TTC549 (cell line): Measurements from ENCODE around the gene PLCB1.
"Not testable (repeated sequence)": the region's sequence is repeated elsewhere in the genome, so short reads cannot be mapped to it uniquely, and the experiment has no call there.

Experiments
- FAIRE-seq: peaks from 2 replicates; lab custom pipeline; 2012; peaks lifted over from hg19 to GRCh38; lab: Jason Lieb, UNC

PLCB1 gene

DNA sequence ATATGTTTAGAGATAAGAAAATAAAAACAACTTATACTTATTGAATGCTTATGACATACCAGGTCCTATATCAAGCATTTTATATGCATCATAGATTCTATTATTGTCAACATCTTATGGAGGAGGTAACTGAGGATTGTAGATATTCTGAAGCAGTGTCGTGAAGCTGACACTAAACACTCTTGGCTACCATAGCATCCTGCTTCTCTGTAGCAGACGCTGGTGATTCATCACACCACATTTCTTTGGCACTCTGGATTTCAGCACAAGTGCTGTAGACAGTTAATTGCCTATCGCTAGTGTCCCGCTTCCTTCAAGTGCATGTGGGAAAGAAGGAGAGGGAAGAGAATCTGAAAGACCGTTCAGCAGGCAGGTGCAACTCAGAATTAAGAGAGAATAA, 317.1 kb downstream of the PLCB1 start:
- no peak for FAIRE-seq

DNA sequence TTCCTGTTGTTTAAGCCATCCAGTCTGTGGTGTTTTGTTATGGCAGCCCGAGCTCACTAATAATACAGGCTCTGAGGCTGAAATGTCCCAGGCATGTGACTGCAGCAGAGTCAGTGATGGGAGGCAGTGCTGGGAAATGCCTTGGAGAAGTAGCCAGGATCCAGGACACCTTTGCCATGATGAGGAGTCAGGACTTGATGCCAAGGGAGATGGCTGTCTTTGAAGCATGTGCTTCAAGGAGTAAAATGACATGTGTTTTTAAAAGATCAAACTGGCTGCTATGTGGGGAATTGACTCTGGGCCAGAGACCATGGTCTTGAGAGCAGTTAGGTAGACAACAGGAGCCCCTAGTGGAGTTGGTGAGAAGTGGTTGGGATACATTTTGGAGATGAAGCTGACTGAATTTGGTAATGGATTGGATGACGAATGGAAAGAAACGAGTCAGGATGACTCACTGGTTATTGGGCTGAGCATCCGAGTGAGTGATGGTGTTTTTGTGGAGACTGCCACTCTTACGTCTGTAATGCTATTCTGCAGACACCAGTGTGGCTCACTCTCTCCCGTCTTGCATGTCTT, 322.2 kb downstream of the PLCB1 start:
- no peak for FAIRE-seq

DNA sequence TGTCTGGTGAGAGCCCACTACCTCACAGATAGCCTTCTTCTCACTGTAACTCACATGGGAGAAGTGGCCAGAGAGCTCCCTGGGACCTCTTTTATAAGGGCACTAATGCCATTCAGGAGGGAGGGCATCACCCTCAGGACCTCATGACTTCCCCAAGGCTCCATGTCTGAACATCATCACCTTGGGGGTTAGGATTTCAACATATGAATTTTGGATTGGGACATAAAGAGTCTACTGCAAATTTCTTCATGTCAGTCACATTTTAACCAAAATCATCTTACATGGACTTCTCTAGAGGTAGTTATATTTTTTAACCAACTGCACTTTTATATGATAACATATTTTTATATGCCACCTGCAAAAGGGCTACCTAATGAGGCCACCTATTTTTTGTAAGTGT, 324.7 kb downstream of the PLCB1 start:
- no peak for FAIRE-seq

DNA sequence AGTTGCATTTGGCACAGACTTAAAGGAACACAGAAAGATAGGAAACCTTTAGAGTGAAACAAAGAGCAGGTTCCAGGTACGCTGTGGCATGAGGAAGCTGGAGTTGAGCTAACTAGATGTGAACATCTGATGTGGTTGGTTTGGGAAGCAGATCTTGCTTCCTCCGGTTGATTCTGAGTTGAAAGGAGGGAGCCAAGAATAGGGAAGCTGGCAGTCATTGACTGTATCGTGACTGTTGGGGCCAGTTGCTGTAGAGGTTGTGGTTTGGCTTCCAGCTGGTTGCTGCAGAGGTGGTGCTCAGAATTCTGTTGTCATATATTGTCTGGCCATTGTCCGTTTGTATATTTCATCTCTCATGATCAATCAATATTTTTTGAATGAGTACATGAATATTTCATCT, 325.9 kb downstream of the PLCB1 start:
- no peak for FAIRE-seq

DNA sequence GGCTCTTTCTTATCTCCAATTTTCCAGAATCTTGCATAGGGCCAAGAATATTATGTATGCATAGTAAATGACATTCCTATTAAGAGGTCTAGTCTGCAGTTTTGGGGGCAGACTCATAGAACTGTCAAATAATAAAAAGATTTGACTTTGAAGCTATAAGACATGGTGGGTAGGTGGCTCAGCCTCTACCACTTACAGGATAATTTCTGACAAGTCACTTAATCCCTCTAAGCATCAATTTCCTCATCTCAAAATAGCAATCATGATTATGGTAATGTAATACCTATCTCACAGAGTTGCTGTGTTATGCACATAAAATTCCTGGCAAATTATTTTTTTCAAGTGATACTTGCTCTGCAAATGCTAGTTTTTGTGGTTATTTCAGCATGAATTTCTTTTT, 329.1 kb downstream of the PLCB1 start:
- FAIRE-seq: no peak

DNA sequence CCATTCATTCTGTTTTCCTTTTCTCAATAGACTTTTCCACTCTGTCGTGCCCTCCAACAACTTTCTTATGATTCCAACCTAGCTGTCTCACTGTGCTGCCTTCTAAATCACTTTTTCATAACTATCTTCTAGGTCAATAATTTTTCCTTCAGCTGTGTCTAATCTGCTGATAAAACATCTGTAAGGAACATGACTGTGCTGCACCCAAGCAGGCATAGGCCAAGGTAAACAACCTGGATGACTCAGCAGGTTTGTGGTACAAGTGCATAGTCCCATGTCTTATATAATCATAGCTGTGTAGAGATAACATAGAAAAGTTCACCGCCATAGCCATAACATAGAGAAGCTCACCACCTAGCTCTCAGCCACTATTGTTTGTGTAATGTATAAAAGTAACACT, 332.3 kb downstream of the PLCB1 start:
- no peak for FAIRE-seq

DNA sequence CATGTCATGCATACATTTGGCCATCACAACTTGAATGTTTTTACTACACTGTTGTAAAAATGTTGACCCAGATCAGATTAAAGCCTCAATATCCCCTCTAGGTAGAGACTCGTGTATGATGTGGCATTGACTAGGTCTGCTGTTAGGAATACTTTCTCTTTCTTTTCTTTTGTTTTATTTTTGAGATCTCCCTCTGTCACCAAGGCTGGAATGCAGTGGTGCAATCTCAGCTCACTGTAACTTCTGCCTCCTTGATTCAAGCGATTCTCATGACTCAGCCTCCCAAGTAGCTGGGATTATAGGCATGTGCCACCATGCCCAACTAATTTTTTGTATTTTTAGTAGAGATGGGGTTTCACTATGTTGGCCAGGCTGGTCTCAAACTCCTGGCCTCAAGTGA, 334.7 kb downstream of the PLCB1 start:
- FAIRE-seq: not testable (repeated sequence)

DNA sequence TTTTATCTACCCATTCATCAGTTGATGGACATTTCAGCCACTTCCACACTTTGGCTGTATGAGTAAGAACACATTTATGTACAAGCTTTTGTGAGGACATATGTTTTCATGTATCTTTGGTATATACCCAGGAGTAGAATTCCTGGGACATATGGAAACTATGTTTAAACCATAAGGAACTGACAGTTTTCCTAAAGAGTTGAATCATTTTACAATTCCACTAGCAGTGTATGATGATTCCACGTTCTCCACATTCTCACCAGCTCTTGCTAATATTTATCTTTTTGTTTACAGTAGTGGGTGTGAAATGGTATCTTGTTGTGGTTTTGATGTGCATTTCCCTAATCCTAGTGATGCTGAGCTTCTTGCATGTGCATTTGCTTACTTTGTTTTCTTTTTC, 338.1 kb downstream of the PLCB1 start:
- FAIRE-seq: no peak

DNA sequence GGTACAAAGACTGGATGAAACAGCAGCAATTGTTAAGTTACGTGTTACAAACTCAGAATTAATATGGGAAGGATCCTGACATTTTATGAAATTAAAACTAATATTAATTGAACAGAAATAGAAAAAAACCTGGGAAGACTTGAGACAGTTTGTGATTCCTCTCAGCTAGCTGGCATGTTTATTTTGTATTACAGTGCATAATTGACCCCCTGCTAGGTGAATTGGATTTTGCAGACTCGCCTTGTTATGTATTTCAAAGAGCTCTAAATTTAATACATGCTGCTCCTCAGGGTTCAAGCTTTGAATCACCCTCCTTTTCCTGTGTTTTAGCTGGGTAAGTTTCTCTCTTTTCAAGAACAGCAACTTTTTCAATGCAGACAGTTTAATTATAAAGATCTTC, 339.4 kb downstream of the PLCB1 start:
- no peak for FAIRE-seq

DNA sequence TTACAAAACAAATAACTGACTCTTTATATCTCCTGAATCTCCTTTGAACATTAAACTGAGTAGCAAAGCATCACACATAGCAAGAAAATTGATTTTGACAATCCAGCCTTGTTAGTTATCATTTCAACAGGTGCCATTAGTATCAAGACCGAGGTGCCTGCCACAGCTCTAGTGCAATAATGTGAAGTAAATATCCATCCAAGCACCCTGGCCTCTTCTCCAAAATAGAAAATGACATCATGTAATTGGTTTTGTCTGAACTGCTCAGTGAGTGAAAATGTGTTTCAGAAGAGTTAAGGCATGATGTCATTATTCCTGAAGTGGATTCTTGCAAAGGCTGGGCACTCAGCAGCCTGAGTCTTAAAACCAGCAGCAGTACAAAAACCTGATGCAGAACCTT, 341.4 kb downstream of the PLCB1 start:
- no peak for FAIRE-seq

DNA sequence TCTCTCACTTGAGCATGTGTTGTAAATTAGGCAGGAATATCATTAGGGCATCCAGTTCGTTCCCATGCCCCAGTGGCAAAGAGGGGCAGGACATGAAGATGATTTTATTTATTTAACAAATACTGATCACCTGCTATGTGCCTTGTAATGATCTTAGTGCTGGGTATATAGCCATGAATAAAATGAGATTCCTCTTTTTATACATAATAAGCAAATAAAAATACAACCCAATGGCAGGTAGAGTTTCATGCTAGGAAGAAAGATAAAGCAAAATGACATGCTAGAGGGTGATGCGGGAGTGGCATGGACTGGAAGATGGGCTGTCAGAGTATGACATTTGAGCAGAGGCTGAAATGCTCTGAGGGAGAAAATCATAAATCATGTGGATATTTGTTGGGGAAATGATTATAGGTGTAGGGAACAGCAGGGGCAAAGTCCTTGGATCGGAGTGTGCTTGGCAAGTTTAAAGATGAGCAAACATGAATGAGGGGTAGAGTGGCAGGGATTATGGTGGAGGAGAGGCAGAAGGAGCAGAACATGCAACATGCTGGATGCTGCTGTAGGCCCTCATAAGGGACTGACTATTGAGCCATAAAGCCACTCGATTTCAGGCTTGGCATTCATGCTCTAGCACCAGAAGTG, 342.1 kb downstream of the PLCB1 start:
- no peak for FAIRE-seq

DNA sequence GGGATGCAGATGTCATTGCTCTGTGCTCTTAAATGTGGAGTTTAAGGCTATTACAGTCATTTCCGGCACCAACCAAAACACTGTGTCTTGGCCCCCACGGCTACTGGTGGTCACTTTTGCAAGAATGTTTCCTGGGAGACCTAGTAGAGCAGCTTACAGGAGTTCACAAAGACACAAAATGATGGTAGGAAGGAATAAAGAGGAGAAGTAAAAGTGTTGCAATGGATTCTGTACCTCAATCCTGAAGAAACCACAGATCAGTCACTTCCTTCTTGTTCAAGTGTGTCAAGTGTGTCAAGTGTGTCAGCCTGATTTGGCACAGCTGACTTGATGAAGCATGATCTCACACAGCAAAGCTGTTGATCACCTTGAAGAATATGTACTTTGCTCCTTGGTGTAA, 344.0 kb downstream of the PLCB1 start:
- no peak for FAIRE-seq

DNA sequence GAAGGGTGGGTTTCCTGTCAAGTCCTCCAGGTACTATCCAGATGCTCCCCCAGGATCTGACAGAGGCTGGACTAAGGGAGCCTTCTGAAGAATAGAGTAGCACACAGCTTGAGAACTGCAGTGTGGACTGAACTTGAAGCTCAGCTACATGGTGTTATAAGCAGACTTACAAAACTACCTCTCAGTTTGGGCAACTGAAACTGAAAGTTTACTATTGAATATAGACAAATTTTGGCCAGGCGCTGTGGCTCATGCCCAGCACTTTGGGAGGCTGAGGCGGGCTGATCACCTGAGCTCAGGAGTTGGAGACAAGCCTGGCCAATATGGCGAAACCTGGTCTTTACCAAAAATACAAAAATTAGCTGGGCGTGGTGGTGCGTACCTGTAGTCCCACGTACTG, 348.5 kb downstream of the PLCB1 start:
- no peak for FAIRE-seq

DNA sequence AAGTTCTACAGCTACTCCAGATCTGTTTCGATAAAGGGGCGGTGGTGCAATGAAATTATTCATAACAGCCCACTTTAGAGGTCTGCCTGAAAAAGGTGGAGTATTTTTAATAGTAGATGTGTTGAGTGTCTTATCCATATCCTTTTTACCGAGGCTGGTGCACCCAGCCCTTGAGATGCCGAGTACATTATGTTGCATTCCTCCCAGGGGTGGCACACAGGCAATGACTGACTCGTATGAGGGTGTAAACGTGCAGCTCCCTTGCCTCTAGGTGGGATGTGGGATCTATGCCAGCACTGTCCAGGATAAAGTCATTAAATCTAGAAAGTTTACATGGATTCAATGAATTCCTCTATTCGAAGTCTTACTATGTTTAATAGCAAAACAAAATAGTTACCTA, 355.6 kb downstream of the PLCB1 start:
- FAIRE-seq: no peak

DNA sequence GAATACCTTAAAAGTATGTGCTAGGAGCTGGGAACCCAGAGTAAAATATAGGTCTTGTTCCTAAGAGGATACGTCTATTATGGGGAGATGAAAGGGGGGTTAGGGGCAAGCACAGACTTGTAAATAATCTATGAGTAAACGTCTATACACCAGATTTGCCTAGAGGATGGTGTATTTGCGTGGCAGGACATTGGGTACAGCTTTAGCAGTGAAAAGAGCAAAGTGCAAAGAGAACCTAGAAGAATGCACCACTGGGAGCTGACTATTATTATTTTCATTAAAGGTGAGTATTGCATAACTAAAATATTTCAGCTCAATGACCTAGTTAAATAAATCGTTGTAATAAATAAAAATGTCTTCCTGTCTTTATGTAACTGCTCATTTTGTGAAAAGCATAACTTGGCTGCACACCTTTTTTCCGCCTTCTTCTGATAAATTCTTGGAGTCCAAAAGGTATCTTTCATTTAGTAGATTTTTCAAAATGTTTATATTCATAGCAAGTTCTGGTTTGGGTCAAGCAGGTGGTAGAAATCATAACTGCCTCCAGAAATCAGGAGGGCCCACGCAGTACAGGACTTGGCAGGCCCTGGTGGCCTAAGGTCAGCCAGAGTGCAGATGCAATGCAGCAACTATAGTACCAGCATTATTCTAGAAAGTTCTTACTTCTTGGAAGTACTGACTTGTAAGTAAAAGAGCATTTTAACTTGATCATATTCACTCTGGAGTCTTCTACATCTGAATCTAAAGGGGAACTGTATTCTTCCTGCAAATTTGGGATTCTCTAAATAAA, 357.2 kb downstream of the PLCB1 start:
- no peak for FAIRE-seq

DNA sequence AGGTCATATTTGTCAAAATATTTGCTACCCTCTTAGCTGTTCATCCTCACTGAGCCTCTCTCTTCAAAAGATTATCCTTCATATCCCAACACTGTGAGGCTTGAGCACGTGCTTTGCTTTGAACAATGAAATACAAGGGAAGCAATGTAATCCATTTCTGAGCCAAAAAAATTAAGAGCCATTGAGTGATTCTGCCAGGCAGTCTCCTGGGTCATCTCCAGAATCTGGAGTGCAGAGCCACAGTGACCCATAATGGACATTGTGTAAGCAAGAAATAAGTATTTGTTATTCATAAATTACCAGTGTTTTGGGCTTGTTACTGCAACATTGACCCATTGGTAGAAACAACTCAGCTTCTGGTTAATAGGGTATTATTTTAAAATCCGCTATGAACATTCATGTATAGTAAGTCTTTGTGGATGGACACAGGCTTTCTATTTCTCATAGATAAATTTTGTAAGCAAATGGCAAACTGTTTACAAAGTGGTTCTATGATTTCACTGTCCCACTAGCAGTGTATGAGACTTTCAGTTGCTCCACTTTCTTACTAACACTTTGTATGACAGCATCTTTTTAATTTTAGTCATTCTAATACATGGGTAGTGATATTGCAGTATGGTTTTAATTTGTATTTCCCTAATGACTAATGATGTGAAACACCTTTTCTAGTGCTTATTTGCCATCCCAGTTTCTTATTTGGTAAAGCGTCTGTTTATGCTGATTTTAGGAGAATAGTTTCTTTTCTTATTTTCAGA, 358.2 kb downstream of the PLCB1 start:
- no peak for FAIRE-seq

DNA sequence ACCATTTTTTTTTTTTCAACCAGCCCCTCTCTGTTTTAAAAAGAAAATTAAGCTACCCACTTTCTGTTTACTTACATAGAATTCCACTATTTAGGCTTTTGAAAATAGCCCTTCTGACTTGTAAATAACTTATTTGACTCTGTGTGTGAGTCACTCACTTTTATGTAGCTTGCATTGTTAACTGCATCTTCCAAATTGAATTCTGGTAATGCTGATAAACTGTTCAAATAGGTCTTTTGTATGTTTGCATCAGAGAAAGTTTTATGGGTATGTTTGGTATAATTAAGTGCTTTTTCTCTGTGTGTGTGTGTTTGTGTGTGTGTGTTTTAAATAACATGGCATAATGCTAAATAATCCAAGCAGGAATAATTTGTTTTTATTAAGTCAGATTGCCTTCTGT, 360.1 kb downstream of the PLCB1 start:
- FAIRE-seq: no peak

DNA sequence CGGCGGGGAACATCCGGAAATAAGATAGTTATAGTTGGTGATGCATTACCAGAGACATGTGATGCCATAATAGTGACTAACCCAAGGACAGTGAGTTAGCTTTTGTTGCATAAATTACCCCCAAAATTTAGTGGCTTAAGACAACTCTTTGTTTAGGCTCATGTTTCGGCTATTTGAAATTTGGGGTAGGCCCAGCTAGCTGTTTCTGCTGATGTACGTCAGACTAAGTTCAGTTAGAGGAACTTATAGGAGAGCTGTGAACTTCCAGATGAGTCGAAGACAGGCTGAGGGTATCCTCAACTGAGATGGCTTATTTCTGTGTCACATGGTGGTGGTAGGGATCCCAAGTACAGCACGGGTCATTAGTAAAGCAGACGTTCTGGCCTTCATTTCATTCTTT, 366.5 kb downstream of the PLCB1 start:
- FAIRE-seq: no peak

DNA sequence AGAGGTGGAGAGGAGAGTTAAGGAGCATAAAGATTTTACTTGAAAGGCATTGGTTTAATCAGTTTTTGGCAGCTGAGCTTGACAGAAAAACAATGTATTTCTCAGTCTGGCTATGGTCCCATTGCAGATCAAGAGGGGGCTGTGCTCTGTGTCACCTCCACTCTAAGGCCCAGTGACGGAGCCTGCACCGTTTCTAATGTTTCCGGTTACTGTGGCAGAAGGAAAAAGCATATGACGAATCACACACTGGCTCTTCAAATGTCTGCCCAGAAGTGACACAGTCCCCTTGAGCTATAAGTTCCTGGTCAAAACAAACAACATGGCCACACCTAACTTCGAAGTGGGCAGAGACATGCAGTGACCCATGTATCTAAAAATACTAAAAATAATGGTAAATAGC, 372.0 kb downstream of the PLCB1 start:
- FAIRE-seq: no peak

DNA sequence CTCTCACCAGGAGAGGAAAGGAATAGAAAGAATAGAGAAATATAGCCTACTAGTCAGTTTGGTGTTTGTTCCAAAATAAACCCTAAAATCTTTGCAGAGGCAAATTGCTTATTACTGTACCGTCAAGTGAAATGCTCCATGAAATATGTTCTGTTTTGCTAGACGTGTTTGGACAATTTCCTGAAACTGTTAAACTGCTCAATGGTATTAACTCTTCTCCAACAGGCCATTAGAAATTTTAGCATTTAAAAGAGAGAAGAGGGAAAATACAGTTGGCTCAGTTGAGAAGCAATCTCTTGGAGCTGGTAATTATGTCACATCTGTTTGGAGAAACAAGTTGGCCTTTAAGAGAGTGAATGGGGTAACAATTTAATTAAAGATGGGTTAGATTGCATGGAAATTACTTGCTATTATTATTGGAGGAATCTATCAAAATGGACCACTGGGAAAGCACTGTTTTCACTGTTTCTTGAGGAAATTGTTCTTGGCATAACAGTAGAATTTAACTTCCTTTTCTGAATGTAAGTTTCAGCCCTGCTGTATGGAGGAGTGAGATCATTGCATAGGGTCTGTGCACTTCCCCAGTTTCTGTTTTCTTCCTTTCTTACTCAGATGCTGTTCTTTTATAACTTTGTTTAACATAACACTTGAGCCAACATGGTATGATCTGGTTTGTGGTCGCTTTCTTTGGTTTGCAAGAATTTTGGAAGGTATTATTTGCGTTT, 373.6 kb downstream of the PLCB1 start:
- FAIRE-seq: no peak

DNA sequence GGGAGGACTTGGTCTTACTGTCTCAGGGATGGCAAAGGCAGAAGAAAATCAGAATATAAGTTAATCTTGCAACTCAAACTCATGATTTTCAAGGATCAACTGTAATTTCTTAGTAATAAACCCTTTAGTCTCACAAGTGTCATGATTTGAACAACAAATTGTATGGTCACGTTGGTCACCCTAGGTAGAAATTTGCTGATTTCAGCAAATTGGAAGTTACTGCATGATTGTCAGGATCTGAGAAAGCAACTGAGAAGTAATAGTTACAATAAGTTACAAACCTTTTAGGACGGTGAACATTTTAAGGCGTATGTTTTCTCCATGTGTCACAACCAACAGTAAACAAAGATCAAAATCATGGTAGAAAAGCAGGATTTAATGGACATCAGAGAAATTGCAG, 375.2 kb downstream of the PLCB1 start:
- no peak for FAIRE-seq

DNA sequence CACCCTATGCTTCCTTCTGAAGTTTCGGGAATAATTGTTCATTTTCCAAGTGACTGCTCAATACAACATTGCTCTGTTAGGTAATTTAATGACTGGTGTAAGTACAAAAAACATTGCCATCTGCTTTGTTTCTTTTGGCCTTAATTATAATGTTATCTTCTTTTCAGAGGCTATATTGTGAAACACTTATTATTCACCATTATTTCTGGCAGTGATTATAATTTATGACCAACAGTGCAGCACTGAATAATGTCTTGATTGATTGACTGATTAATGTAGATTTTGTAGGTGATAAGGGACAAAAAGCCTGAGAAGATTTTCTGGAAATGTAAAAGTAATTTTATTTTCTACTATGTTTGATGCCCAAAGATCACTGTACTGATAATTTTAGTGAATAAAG, 377.7 kb downstream of the PLCB1 start:
- no peak for FAIRE-seq

DNA sequence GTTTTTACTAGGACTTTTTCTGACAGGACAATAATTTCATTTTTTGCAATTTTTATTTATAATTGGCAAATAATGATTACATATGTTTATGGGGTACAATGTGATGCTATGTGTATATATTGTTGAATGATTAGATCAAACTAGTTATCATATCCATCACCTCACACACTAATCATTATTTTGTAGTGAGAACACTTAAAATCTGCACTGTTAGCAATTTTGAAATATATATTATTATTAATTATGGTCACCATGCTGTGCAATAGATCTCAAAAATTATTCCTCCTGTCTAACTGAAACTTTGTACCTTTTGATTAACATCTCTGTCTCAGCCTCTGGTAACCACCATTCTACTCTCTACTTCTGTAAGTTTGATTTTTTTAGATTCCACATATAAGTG, 378.7 kb downstream of the PLCB1 start:
- no peak for FAIRE-seq
